SU-DHL-6 (cell line): ENCODE results near the gene CNN3.

Source experiments
- EZH2phosphoT487 ChIP-seq: fragments of 200-600 bp; sonication (generic), shearing (Covaris generic); conservative IDR thresholded peaks from 2 replicates; pipeline ENCODE4 v1.6.1; 2018; ENCODE audit warnings: mild to moderate bottlenecking, antibody characterized with exemption, low read length, moderate library complexity, mixed read lengths
- TF ChIP-seq, protein P1 (sequence below): fragments of 200-600 bp; sonication (generic); IDR thresholded peaks from one replicate; pipeline ENCODE4 v1.5.1; 2017; ENCODE audit warnings: antibody characterized with exemption, mild to moderate bottlenecking, low read length, moderate library complexity; ENCODE audit not compliant: insufficient read depth, poor library complexity, severe bottlenecking

- TF ChIP-seq, protein P1, sequence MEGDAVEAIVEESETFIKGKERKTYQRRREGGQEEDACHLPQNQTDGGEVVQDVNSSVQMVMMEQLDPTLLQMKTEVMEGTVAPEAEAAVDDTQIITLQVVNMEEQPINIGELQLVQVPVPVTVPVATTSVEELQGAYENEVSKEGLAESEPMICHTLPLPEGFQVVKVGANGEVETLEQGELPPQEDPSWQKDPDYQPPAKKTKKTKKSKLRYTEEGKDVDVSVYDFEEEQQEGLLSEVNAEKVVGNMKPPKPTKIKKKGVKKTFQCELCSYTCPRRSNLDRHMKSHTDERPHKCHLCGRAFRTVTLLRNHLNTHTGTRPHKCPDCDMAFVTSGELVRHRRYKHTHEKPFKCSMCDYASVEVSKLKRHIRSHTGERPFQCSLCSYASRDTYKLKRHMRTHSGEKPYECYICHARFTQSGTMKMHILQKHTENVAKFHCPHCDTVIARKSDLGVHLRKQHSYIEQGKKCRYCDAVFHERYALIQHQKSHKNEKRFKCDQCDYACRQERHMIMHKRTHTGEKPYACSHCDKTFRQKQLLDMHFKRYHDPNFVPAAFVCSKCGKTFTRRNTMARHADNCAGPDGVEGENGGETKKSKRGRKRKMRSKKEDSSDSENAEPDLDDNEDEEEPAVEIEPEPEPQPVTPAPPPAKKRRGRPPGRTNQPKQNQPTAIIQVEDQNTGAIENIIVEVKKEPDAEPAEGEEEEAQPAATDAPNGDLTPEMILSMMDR = no peak
- TF ChIP-seq EZH2phosphoT487 = no peak
Measured at GRCh38 chr1:94892604-94893254, 34.2 kb downstream of the CNN3 start.
